K562 (cell line): ENCODE measurements around the gene SPHK1. TPM values are rescaled to one million over a fixed set of nuclear protein-coding genes. Genes with fewer than 3 reads are reported as not detected.

Source experiments
- ATF1 ChIP-seq, 2 experiments: fragments of 450-650 bp in 1 of 2; IDR thresholded peaks; 2 replicates each; pipeline ENCODE4 v1.6.1; 2016; ENCODE audit warnings: missing compliant biosample characterization in 1 of 2, missing genetic modification characterization in 1 of 2
- CC2D1A ChIP-seq: fragments of 450-650 bp; IDR thresholded peaks from 2 replicates; pipeline ENCODE4 v1.6.1; 2017; ENCODE audit warnings: mild to moderate bottlenecking
- CGGBP1 ChIP-seq: fragments of 250-450 bp; sonication (Bioruptor Pico); IDR thresholded peaks from 2 replicates; pipeline ENCODE4 v1.9.0; 2021; ENCODE audit warnings: mild to moderate bottlenecking
- JUN ChIP-seq, 2 experiments: sonication (generic) in 1 of 2; formaldehyde crosslinking in 1 of 2; IDR thresholded peaks; 2 replicates each; pipeline versions ENCODE4 v1.6.1 to v1.8.0; 2012 to 2022; ENCODE audit warnings: borderline replicate concordance in 2 of 2, mild to moderate bottlenecking in 2 of 2, improper control_type of control experiment in 1 of 2, low read depth in 1 of 2, low read length in 1 of 2, missing genetic modification reagents in 1 of 2
- KLF1 ChIP-seq: fragments of 450-650 bp; IDR thresholded peaks from 2 replicates; pipeline ENCODE4 v1.6.1; 2016; ENCODE audit warnings: missing genetic modification characterization, missing compliant biosample characterization
- KLF13 ChIP-seq: fragments of 450-650 bp; IDR thresholded peaks from 2 replicates; pipeline ENCODE4 v1.6.1; 2016; ENCODE audit warnings: missing genetic modification characterization, low read depth, mild to moderate bottlenecking, missing compliant biosample characterization, moderate library complexity, borderline replicate concordance
- NR4A1 ChIP-seq, 2 experiments: fragments of 250-450 bp in 1 of 2; fragments of 450-650 bp in 1 of 2; sonication (Bioruptor Pico) in 1 of 2; IDR thresholded peaks; 2 replicates each; pipeline versions ENCODE4 v1.4.0 to v1.6.1; 2016 to 2020; ENCODE audit warnings: mild to moderate bottlenecking in 2 of 2, missing compliant biosample characterization in 1 of 2, missing genetic modification characterization in 1 of 2, moderate library complexity in 1 of 2
- ZBTB26 ChIP-seq: fragments of 450-650 bp; formaldehyde crosslinking; IDR thresholded peaks from 2 replicates; pipeline ENCODE4 v1.4.0; 2022; ENCODE audit warnings: missing genetic modification characterization
- ZBTB40 ChIP-seq, 2 experiments: fragments of 450-650 bp in 1 of 2; sonication (generic) in 1 of 2; formaldehyde crosslinking in 1 of 2; IDR thresholded peaks; 2 replicates each; pipeline versions ENCODE4 v1.7.1 to v1.9.0; 2016 to 2022; ENCODE audit warnings: inconsistent platforms in 1 of 2, mild to moderate bottlenecking in 1 of 2, missing genetic modification reagents in 1 of 2
- ZBTB49 ChIP-seq: sonication (generic); formaldehyde crosslinking; IDR thresholded peaks from 2 replicates; pipeline ENCODE4 v1.8.0; 2022; ENCODE audit warnings: missing genetic modification reagents, mild to moderate bottlenecking, borderline replicate concordance
- ZNF165 ChIP-seq: fragments of 250-450 bp; sonication (Bioruptor Pico); IDR thresholded peaks from 2 replicates; pipeline ENCODE4 v1.4.0; 2020; ENCODE audit warnings: borderline replicate concordance
- polyA plus RNA-seq, 8 experiments: library from polyadenylated mRNA; depleted of rRNA in 4 of 8; stranded (reverse) in 5 of 8; unstranded in 3 of 8; fragments of >200 nt; fragmentation: Nextera tagmentation in 2 of 8; fragmentation: Illumina TruSeq in 1 of 8; extraction: Ambion mirVana in 2 of 8; extraction: Trizol in 1 of 8; gene quantifications; 2 replicates each; pipeline versions ENCODE4 v1.2.1 to v1.2.3, GENCODE V29; 2011 to 2014; ENCODE audit warnings: inconsistent platforms in 1 of 8, missing spikeins in 1 of 8
- total RNA-seq, 7 experiments: library from RNA; depleted of rRNA in 6 of 7; stranded (reverse); fragments of >200 nt in 6 of 7; fragmentation: Illumina TruSeq in 2 of 7; extraction: Trizol in 2 of 7; gene quantifications; 2 replicates each; pipeline versions ENCODE4 v1.2.1 to v1.2.3, GENCODE V29; 2011 to 2021; ENCODE audit warnings: low replicate concordance in 1 of 7

The SPHK1 gene
- total and polyA plus RNA-seq, 9 of the 15 experiments (the other 6 are each of a cell fraction or from before 2014, with no cell fraction given), result 0.21 to 60.3 (median 14.5) TPM

- TF ChIP-seq ZBTB40 (IDR thresholded peaks at IDR 0.05) (no peak), ZBTB40 (CRISPR knock-in tag; IDR thresholded peaks at IDR 0.05) (no peak), KLF1 (tag) (no peak), KLF13 (tag) (no peak), ATF1 (CRISPR knock-in tag; IDR thresholded peaks at IDR 0.05) (no peak), ATF1 (tag; IDR thresholded peaks at IDR 0.05) (peak; percentile 26; the same call in 1 of the 2 replicates), ZBTB26 (no peak), CC2D1A (peak; percentile 9; the same call in 1 of the 2 replicates), CGGBP1 (CRISPR knock-in tag) (no peak), ZNF165 (no peak), JUN (IDR thresholded peaks at IDR 0.05; ENCODE audit: borderline replicate concordance, low read depth, low read length) (peak; percentile 36; the same call in 1 of the 2 replicates), JUN (CRISPR knock-in tag; IDR thresholded peaks at IDR 0.05; ENCODE audit: borderline replicate concordance) (no peak), ZBTB49 (CRISPR knock-in tag) (no peak), NR4A1 (CRISPR knock-in tag; IDR thresholded peaks at IDR 0.05) (no peak), NR4A1 (tag; IDR thresholded peaks at IDR 0.05) (no peak)
Observed at GRCh38 chr17:76354747-76355310, 29.6 kb upstream of the SPHK1 start (continued).
